Hepatocyte (in vitro differentiated cells): ENCODE measurements around the gene ARSK. TPM values are rescaled to one million over a fixed set of nuclear protein-coding genes. Genes with fewer than 3 reads are reported as not detected.

Experiments used
- DNase-seq: peaks from one replicate; pipeline ENCODE4 v3.0.0-alpha.2; 2016; ENCODE audit warnings: low spot score
- H2AFZ ChIP-seq: fragments of 200-600 bp; sonication (generic); 2 replicates; pipeline ENCODE4 v1.6.0; 2016; ENCODE audit warnings: antibody characterized with exemption, mild to moderate bottlenecking
- H3K27ac ChIP-seq: fragments of 200-600 bp; sonication (generic); 2 replicates; pipeline ENCODE4 v1.5.1; 2016; ENCODE audit warnings: mild to moderate bottlenecking
- H3K27me3 ChIP-seq: fragments of 200-600 bp; sonication (generic); 2 replicates; pipeline ENCODE4 v1.6.1; 2016
- H3K36me3 ChIP-seq: fragments of 200-600 bp; sonication (generic); replicated peaks from 2 replicates; pipeline ENCODE4 v1.5.1; 2016; ENCODE audit warnings: low read depth; ENCODE audit not compliant: insufficient read depth
- H3K4me1 ChIP-seq: fragments of 200-600 bp; sonication (generic); 2 replicates; pipeline ENCODE4 v1.5.1; 2016; ENCODE audit warnings: mild to moderate bottlenecking, moderate library complexity; ENCODE audit not compliant: insufficient read depth
- H3K4me2 ChIP-seq: fragments of 200-600 bp; sonication (generic); 2 replicates; pipeline ENCODE4 v1.6.0; 2016
- H3K4me3 ChIP-seq: fragments of 200-600 bp; sonication (generic); 2 replicates; pipeline ENCODE4 v1.5.1; 2016; ENCODE audit warnings: mild to moderate bottlenecking
- H3K79me2 ChIP-seq: fragments of 200-600 bp; sonication (generic); 2 replicates; pipeline ENCODE4 v1.6.0; 2017; ENCODE audit warnings: mild to moderate bottlenecking
- H3K9me2 ChIP-seq: fragments of 200-600 bp; sonication (generic); replicated peaks from 2 replicates; pipeline ENCODE4 v1.6.0; 2017; ENCODE audit warnings: mild to moderate bottlenecking; ENCODE audit not compliant: insufficient read depth
- H3K9me3 ChIP-seq: fragments of 200-600 bp; sonication (generic); 2 replicates; pipeline ENCODE4 v1.5.1; 2016; ENCODE audit warnings: low read depth, mild to moderate bottlenecking
- H4K20me1 ChIP-seq: fragments of 200-600 bp; sonication (generic); 2 replicates; pipeline ENCODE4 v1.6.0; 2016; ENCODE audit warnings: mild to moderate bottlenecking; ENCODE audit not compliant: insufficient read depth, poor library complexity, severe bottlenecking
- CTCF ChIP-seq: fragments of 200-600 bp; sonication (generic); IDR thresholded peaks from 2 replicates; pipeline ENCODE4 v1.5.1; 2016; ENCODE audit warnings: antibody characterized with exemption, mild to moderate bottlenecking; ENCODE audit not compliant: poor library complexity
- EZH2 ChIP-seq: fragments of 200-600 bp; sonication (generic); IDR thresholded peaks from 2 replicates; pipeline ENCODE4 v1.6.1; 2016; ENCODE audit warnings: antibody characterized with exemption, mild to moderate bottlenecking, borderline replicate concordance
- EZH2phosphoT487 ChIP-seq: fragments of 200-600 bp; sonication (generic); IDR thresholded peaks from one replicate; pipeline ENCODE4 v1.6.1; 2018; ENCODE audit warnings: antibody characterized with exemption, mild to moderate bottlenecking, low read depth, moderate library complexity; ENCODE audit not compliant: unreplicated experiment, severe bottlenecking
- WGBS: methylation state at CpG from one replicate; pipeline ENCODE4 v1.1.6; 2016; ENCODE audit warnings: low lambda C conversion rate; ENCODE audit errors: missing lambda C conversion rate; 5-methylcytosine and 5-hydroxymethylcytosine counted together
- polyA plus RNA-seq: library from polyadenylated mRNA; unstranded; fragments of >200 nt; fragmentation: Nextera tagmentation; extraction: Ambion mirVana; gene quantifications from 2 replicates; pipeline ENCODE4 v1.2.1, GENCODE V29; 2016
- total RNA-seq: library from RNA; depleted of rRNA; stranded (reverse); fragments of >200 nt; gene quantifications from 2 replicates; pipeline ENCODE4 v1.2.3, GENCODE V29; 2014

ARSK gene
- total and polyA plus RNA-seq, 2 experiments from 2014 or later, result 12.8 to 15.1 TPM

DNA sequence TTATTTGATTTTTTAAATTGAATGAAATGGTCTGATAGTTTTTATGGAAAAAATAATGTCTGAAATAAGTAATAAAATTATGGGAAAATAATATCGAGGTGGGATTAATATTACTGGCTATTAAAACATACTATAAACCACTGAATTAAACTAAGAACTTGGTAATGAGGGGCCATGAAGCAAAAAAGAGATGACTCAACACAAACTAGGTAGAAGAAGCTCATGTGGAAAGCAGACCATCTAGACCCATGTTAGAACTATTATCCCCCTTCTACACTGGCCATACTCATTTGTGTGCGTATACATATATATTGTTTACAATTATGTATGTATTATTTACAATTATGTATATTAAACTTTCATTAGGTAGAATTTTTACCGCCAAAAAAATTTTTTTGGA lies 56.5 kb downstream of the ARSK start:
- Histone ChIP-seq H3K27ac (no peak overlapping the region), H2AFZ (no peak overlapping the region), H3K4me1 (no peaks in the 10 kb centered on the region), H3K9me3 (no peaks in the 10 kb centered on the region), H3K36me3 (no peaks in the 10 kb centered on the region), H3K27me3 (no peaks in the 10 kb centered on the region), H4K20me1 (no peaks in the 10 kb centered on the region), H3K79me2 (no peaks in the 10 kb centered on the region), H3K9me2 (no peaks in the 10 kb centered on the region), H3K4me2 (no peak overlapping the region), H3K4me3 (no peak overlapping the region)
- WGBS, result 94% methylated on average over 3 of the region's 3 CpGs
- no peak for TF ChIP-seq CTCF
- TF ChIP-seq EZH2, result no peak
- no peak for TF ChIP-seq EZH2phosphoT487
- DNase-seq, result no peak

DNA sequence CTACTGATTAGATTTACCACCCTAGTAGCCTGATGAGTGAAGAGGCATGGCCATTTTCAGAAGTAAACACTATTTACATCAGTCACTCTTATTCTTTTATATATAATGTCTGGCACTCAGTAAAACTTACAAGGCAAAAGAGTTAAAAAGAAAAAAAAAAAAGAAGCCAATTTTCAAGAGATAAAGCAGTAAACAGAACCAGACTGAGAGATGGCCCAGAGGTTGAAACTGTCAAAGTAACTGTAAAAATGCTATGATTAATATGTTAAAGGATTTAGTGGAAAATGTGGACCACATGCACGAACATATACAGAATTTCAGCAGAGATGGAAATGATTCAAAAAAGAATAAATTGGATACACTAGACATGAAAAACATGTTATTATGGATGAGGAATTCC lies 58.6 kb downstream of the ARSK start:
- H4K20me1 ChIP-seq, result no peaks in the 10 kb centered on the region
- H3K4me3 ChIP-seq, result no peak overlapping the region
- TF ChIP-seq EZH2 (no peak), CTCF (no peak), EZH2phosphoT487 (no peak)
- H3K27me3 ChIP-seq, result peaks cover 7% of the 10 kb centered on the region
- no peaks in the 10 kb centered on the region for H3K79me2 ChIP-seq
- H3K36me3 ChIP-seq, result no peaks in the 10 kb centered on the region
- no peaks in the 10 kb centered on the region for H3K9me3 ChIP-seq
- H3K27ac ChIP-seq, result no peak overlapping the region
- H2AFZ ChIP-seq, result no peak overlapping the region
- no peak overlapping the region for H3K4me2 ChIP-seq
- no peak for DNase-seq
- H3K9me2 ChIP-seq, result no peaks in the 10 kb centered on the region
- WGBS, result 100% methylated on average over 1 of the region's 1 CpG
- H3K4me1 ChIP-seq, result no peaks in the 10 kb centered on the region

- no peaks in the 10 kb centered on the region for H4K20me1 ChIP-seq
- TF ChIP-seq EZH2 (no peak), EZH2phosphoT487 (no peak), CTCF (no peak)
- H3K36me3 ChIP-seq, result no peaks in the 10 kb centered on the region
- H3K4me3 ChIP-seq, result no peak overlapping the region
- no peak for DNase-seq
- WGBS, result 97% methylated on average over 1 of the region's 1 CpG
- no peak overlapping the region for H3K27ac ChIP-seq
- H2AFZ ChIP-seq, result no peak overlapping the region
- H3K4me1 ChIP-seq, result peaks cover 5% of the 10 kb centered on the region
- H3K79me2 ChIP-seq, result no peaks in the 10 kb centered on the region
- H3K9me2 ChIP-seq, result no peaks in the 10 kb centered on the region
- no peak overlapping the region for H3K4me2 ChIP-seq
- no peaks in the 10 kb centered on the region for H3K9me3 ChIP-seq
- H3K27me3 ChIP-seq, result peaks cover 23% of the 10 kb centered on the region
Measured at GRCh38 chr5:95615164-95615467, 60.2 kb downstream of the ARSK start.

GRCh38 chr5:95617057-95617456 lies 62.2 kb downstream of the ARSK start:
- Histone ChIP-seq H2AFZ (no peak overlapping the region), H3K4me2 (no peak overlapping the region)
- 92% methylated on average over 5 of the region's 5 CpGs for WGBS

More at GRCh38 chr5:95617057-95617456, 62.2 kb downstream of the ARSK start:
- Histone ChIP-seq H3K4me1 (peaks cover 18% of the 10 kb centered on the region), H3K9me3 (no peaks in the 10 kb centered on the region), H3K27me3 (peaks cover 34% of the 10 kb centered on the region), H3K9me2 (no peaks in the 10 kb centered on the region), H3K79me2 (no peaks in the 10 kb centered on the region), H4K20me1 (no peaks in the 10 kb centered on the region), H3K36me3 (no peaks in the 10 kb centered on the region), H3K4me3 (no peak overlapping the region), H3K27ac (no peak overlapping the region)
- DNase-seq, result no peak
- TF ChIP-seq CTCF (no peak), EZH2 (no peak), EZH2phosphoT487 (no peak)
